SK-N-SH (cell line): Measurements from ENCODE around the gene LOXL4. TPM values are rescaled to one million over a fixed set of nuclear protein-coding genes. Genes with fewer than 3 reads are reported as not detected.

Experiments
- CTCF ChIA-PET: fragments of 300-600, 350-600 bp; formaldehyde crosslinking; extraction: SDS; loops from one replicate; lab custom pipeline; 2021; lab: Yijun Ruan, JAX
- POLR2A ChIA-PET: fragments of 350-600 bp; sonication (Branson Sonifier 250); formaldehyde crosslinking; extraction: SDS; loops from one replicate; lab custom pipeline; 2020; ENCODE audit warnings: antibody characterized with exemption, inconsistent platforms; lab: Yijun Ruan, JAX
- DNase-seq: peaks from one replicate; pipeline ENCODE4 v3.0.0; 2012
- H2AFZ ChIP-seq: fragments of 200-600 bp; sonication (generic); 2 replicates; pipeline ENCODE4 v1.8.1; 2016; ENCODE audit warnings: antibody characterized with exemption, mild to moderate bottlenecking, low read depth
- H3F3A ChIP-seq: fragments of 200-600 bp; sonication (generic); replicated peaks from 2 replicates; pipeline ENCODE3; 2016; ENCODE audit warnings: antibody characterized with exemption, mild to moderate bottlenecking; ENCODE audit not compliant: insufficient read depth
- H3K27ac ChIP-seq, 2 experiments: fragments of 200-500 bp in 1 of 2; fragments of 200-600 bp in 1 of 2; sonication (Bioruptor generic) in 1 of 2; sonication (generic), shearing (Covaris generic) in 1 of 2; 2 replicates each; pipeline versions ENCODE4 v1.5.1 to v1.6.1; 2014 to 2016; ENCODE audit warnings: low read depth in 2 of 2, inconsistent platforms in 1 of 2, low read length in 1 of 2, mild to moderate bottlenecking in 1 of 2, mixed read lengths in 1 of 2
- H3K27me3 ChIP-seq: fragments of 200-600 bp; sonication (generic), shearing (Covaris generic); 2 replicates; pipeline ENCODE4 v1.6.1; 2016; ENCODE audit warnings: mixed run types; ENCODE audit not compliant: insufficient read depth
- H3K36me3 ChIP-seq, 2 experiments: fragments of 200-500 bp in 1 of 2; fragments of 200-600 bp in 1 of 2; sonication (Bioruptor generic) in 1 of 2; sonication (generic) in 1 of 2; replicated peaks in 1 of 2; 2 replicates each; pipeline versions ENCODE3 to v1.5.1; 2014 to 2016; ENCODE audit warnings: low read length in 1 of 2, mild to moderate bottlenecking in 1 of 2; ENCODE audit not compliant: insufficient read depth in 2 of 2, control insufficient read depth in 1 of 2
- H3K4me1 ChIP-seq, 2 experiments: fragments of 200-500 bp in 1 of 2; fragments of 200-600 bp in 1 of 2; sonication (Bioruptor generic) in 1 of 2; sonication (generic), shearing (Covaris generic) in 1 of 2; 2 replicates each; pipeline versions ENCODE4 v1.5.1 to v1.6.1; 2014 to 2016; ENCODE audit warnings: low read depth in 1 of 2, low read length in 1 of 2, mixed run types in 1 of 2; ENCODE audit not compliant: insufficient read depth in 2 of 2, control insufficient read depth in 1 of 2
- H3K4me2 ChIP-seq: fragments of 200-600 bp; sonication (generic), shearing (Covaris generic); 2 replicates; pipeline ENCODE4 v1.6.1; 2017; ENCODE audit warnings: mixed run types
- H3K4me3 ChIP-seq, 2 experiments: fragments of 200-500 bp in 1 of 2; fragments of 200-600 bp in 1 of 2; sonication (Bioruptor generic) in 1 of 2; sonication (generic), shearing (Covaris generic) in 1 of 2; 2 replicates each; pipeline versions ENCODE4 v1.5.1 to v1.8.1; 2014 to 2016; ENCODE audit warnings: low read depth in 2 of 2, inconsistent platforms in 1 of 2, low read length in 1 of 2, mild to moderate bottlenecking in 1 of 2, mixed read lengths in 1 of 2, moderate library complexity in 1 of 2
- H3K79me2 ChIP-seq: fragments of 200-600 bp; sonication (generic); 2 replicates; pipeline ENCODE4 v1.8.1; 2017; ENCODE audit warnings: mild to moderate bottlenecking; ENCODE audit not compliant: insufficient read depth
- H3K9ac ChIP-seq: fragments of 200-600 bp; sonication (generic); 2 replicates; pipeline ENCODE4 v1.6.1; 2017; ENCODE audit warnings: mixed run types
- H3K9me2 ChIP-seq: fragments of 200-600 bp; sonication (generic); 2 replicates; pipeline ENCODE4 v1.6.1; 2017; ENCODE audit warnings: mixed run types
- H3K9me3 ChIP-seq: fragments of 200-600 bp; sonication (generic); 2 replicates; pipeline ENCODE4 v1.6.1; 2017; ENCODE audit warnings: mixed run types, mild to moderate bottlenecking, moderate library complexity
- H4K20me1 ChIP-seq: fragments of 200-600 bp; sonication (generic); 2 replicates; pipeline ENCODE4 v1.6.1; 2017; ENCODE audit warnings: mild to moderate bottlenecking, mixed run types; ENCODE audit not compliant: insufficient read depth
- ELF1 ChIP-seq: IDR thresholded peaks from 2 replicates; pipeline ENCODE4 v1.4.0; 2012
- EP300 ChIP-seq, 2 experiments: IDR thresholded peaks; 2 replicates each; pipeline versions ENCODE4 v1.4.0 to v1.6.1; 2012; ENCODE audit warnings: borderline replicate concordance in 1 of 2, low read depth in 1 of 2, low read length in 1 of 2
- GATA2 ChIP-seq: sonication (generic); formaldehyde crosslinking; IDR thresholded peaks from 2 replicates; pipeline ENCODE4 v1.5.0; 2020; ENCODE audit warnings: mild to moderate bottlenecking, missing genetic modification reagents
- JUND ChIP-seq: IDR thresholded peaks from 2 replicates; pipeline ENCODE4 v1.4.0; 2012
- POLR2AphosphoS5 ChIP-seq: IDR thresholded peaks from 2 replicates; pipeline ENCODE4 v1.6.1; 2012; ENCODE audit warnings: low read depth, low read length
- RCOR1 ChIP-seq: fragments of 150-350 bp; IDR thresholded peaks from 2 replicates; pipeline ENCODE4 v1.6.1; 2017; ENCODE audit warnings: antibody characterized with exemption, low read length
- RXRA ChIP-seq: IDR thresholded peaks from 2 replicates; pipeline ENCODE4 v1.4.0; 2012; ENCODE audit warnings: low read depth, mild to moderate bottlenecking, borderline replicate concordance
- SMC3 ChIP-seq: IDR thresholded peaks from 2 replicates; pipeline ENCODE4 v1.6.1; 2012; ENCODE audit warnings: low read depth, low read length, improper control_type of control experiment
- TAF1 ChIP-seq: IDR thresholded peaks from 2 replicates; pipeline ENCODE4 v1.6.1; 2012; ENCODE audit warnings: low read depth, mild to moderate bottlenecking, low read length, moderate library complexity, borderline replicate concordance
- YY1 ChIP-seq: IDR thresholded peaks from 2 replicates; pipeline ENCODE4 v1.4.0; 2012; ENCODE audit warnings: low read depth, mild to moderate bottlenecking
- WGBS: methylation state at CpG from one replicate; pipeline ENCODE4 v1.1.6; 2017; ENCODE audit warnings: low lambda C conversion rate; 5-methylcytosine and 5-hydroxymethylcytosine counted together
- polyA plus RNA-seq, 3 experiments: library from polyadenylated mRNA; depleted of rRNA; stranded (reverse); fragments of >200 nt; gene quantifications; 2 replicates each; pipeline ENCODE4 v1.2.3, GENCODE V29; 2012
- TF ChIP-seq, protein P1 (sequence below): IDR thresholded peaks from 2 replicates; pipeline ENCODE4 v1.4.0; 2012; ENCODE audit warnings: low read depth, borderline replicate concordance
- TF ChIP-seq, protein P2 (sequence below): fragments of 200-600 bp; sonication (generic); IDR thresholded peaks from 2 replicates; pipeline ENCODE4 v1.6.1; 2017; ENCODE audit warnings: antibody characterized with exemption, mild to moderate bottlenecking, moderate library complexity
- TF ChIP-seq, protein P3 (sequence below): fragments of 150-350 bp; IDR thresholded peaks from 2 replicates; pipeline ENCODE4 v1.6.1; 2016; ENCODE audit warnings: mild to moderate bottlenecking, low read depth, low read length
- TF ChIP-seq, protein P4 (sequence below): IDR thresholded peaks from 2 replicates; pipeline ENCODE4; 2012
- TF ChIP-seq, protein P5 (sequence below): fragments of 150-350 bp; IDR thresholded peaks from 2 replicates; pipeline ENCODE4 v1.6.1; 2017; ENCODE audit warnings: antibody characterized with exemption, low read length, low read depth, borderline replicate concordance
- TF ChIP-seq, protein P6 (sequence below): IDR thresholded peaks from 2 replicates; pipeline ENCODE4 v1.4.0; 2012; ENCODE audit warnings: low read depth

Gene LOXL4
- polyA plus RNA-seq, 1 of the 3 experiments (the other 2 are of a cell fraction), result 1.7 TPM

DNA sequence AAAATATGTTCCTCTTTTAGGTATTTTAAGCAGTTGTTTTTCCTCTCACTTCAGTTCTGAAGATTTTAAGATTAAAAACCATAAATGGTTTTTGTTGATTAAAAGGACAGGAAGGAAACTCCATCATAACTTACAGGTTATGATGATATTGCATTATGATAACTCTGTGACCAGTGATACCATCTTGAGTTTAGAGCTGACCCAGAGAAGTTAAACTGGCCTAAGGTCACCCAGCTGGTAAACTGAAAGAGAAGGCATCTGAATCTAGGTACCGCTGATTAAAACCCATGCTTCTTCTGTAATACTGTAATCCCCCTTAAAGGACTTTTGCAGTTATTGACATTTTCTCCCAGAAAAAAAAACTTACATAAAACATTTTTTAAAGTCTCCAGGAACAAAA is 29.6 kb downstream of the LOXL4 start:
- no peak overlapping the region for H3K9ac ChIP-seq
- no peaks in the 10 kb centered on the region for H3K9me3 ChIP-seq
- no peak overlapping the region for H3K4me2 ChIP-seq
- CTCF ChIA-PET, result interaction anchor here (1.2 to 2.3 kb wide), 2 partner anchors 8 to 71 kb away, joined by 3 to 13 read pairs; no protein-coding TSS in a partner anchor
- no peaks in the 10 kb centered on the region for H3K79me2 ChIP-seq
- H3F3A ChIP-seq, result peaks cover 4% of the 10 kb centered on the region
- H3K27me3 ChIP-seq, result no peaks in the 10 kb centered on the region
- TF ChIP-seq, protein P1, sequence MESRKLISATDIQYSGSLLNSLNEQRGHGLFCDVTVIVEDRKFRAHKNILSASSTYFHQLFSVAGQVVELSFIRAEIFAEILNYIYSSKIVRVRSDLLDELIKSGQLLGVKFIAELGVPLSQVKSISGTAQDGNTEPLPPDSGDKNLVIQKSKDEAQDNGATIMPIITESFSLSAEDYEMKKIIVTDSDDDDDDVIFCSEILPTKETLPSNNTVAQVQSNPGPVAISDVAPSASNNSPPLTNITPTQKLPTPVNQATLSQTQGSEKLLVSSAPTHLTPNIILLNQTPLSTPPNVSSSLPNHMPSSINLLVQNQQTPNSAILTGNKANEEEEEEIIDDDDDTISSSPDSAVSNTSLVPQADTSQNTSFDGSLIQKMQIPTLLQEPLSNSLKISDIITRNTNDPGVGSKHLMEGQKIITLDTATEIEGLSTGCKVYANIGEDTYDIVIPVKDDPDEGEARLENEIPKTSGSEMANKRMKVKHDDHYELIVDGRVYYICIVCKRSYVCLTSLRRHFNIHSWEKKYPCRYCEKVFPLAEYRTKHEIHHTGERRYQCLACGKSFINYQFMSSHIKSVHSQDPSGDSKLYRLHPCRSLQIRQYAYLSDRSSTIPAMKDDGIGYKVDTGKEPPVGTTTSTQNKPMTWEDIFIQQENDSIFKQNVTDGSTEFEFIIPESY, result no peak
- TF ChIP-seq, protein P2, sequence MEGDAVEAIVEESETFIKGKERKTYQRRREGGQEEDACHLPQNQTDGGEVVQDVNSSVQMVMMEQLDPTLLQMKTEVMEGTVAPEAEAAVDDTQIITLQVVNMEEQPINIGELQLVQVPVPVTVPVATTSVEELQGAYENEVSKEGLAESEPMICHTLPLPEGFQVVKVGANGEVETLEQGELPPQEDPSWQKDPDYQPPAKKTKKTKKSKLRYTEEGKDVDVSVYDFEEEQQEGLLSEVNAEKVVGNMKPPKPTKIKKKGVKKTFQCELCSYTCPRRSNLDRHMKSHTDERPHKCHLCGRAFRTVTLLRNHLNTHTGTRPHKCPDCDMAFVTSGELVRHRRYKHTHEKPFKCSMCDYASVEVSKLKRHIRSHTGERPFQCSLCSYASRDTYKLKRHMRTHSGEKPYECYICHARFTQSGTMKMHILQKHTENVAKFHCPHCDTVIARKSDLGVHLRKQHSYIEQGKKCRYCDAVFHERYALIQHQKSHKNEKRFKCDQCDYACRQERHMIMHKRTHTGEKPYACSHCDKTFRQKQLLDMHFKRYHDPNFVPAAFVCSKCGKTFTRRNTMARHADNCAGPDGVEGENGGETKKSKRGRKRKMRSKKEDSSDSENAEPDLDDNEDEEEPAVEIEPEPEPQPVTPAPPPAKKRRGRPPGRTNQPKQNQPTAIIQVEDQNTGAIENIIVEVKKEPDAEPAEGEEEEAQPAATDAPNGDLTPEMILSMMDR, result no peak
- TF ChIP-seq, protein P3, sequence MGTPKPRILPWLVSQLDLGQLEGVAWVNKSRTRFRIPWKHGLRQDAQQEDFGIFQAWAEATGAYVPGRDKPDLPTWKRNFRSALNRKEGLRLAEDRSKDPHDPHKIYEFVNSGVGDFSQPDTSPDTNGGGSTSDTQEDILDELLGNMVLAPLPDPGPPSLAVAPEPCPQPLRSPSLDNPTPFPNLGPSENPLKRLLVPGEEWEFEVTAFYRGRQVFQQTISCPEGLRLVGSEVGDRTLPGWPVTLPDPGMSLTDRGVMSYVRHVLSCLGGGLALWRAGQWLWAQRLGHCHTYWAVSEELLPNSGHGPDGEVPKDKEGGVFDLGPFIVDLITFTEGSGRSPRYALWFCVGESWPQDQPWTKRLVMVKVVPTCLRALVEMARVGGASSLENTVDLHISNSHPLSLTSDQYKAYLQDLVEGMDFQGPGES, result no peak
- TF ChIP-seq RCOR1 (no peak), YY1 (no peak), GATA2 (no peak), ELF1 (no peak), JUND (no peak), SMC3 (no peak), TAF1 (no peak), RXRA (no peak), POLR2AphosphoS5 (no peak), EP300 (IDR thresholded peaks at IDR 0.05; ENCODE audit: borderline replicate concordance in 1 of 2, low read depth in 1 of 2, low read length in 1 of 2) (no peak)
- TF ChIP-seq, protein P4, sequence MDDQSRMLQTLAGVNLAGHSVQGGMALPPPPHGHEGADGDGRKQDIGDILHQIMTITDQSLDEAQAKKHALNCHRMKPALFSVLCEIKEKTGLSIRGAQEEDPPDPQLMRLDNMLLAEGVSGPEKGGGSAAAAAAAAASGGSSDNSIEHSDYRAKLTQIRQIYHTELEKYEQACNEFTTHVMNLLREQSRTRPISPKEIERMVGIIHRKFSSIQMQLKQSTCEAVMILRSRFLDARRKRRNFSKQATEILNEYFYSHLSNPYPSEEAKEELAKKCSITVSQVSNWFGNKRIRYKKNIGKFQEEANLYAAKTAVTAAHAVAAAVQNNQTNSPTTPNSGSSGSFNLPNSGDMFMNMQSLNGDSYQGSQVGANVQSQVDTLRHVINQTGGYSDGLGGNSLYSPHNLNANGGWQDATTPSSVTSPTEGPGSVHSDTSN, result no peak
- TF ChIP-seq, protein P5, sequence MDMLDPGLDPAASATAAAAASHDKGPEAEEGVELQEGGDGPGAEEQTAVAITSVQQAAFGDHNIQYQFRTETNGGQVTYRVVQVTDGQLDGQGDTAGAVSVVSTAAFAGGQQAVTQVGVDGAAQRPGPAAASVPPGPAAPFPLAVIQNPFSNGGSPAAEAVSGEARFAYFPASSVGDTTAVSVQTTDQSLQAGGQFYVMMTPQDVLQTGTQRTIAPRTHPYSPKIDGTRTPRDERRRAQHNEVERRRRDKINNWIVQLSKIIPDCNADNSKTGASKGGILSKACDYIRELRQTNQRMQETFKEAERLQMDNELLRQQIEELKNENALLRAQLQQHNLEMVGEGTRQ, result no peak
- TF ChIP-seq, protein P6, sequence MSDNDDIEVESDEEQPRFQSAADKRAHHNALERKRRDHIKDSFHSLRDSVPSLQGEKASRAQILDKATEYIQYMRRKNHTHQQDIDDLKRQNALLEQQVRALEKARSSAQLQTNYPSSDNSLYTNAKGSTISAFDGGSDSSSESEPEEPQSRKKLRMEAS, result no peak
- H3K4me1 ChIP-seq, result 0 out of 4 replicates have a peak, but pooled peaks cover 0 to 6% of the 10 kb centered on the region in 2 experiments
- no peaks in the 10 kb centered on the region for H3K9me2 ChIP-seq
- H3K4me3 ChIP-seq, result no peak overlapping the region
- H3K27ac ChIP-seq, result no peak overlapping the region
- peaks cover 38 to 59% of the 10 kb centered on the region in 2 experiments for H3K36me3 ChIP-seq
- H4K20me1 ChIP-seq, result no peaks in the 10 kb centered on the region
- 90% methylated on average over 1 of the region's 1 CpG for WGBS
- H2AFZ ChIP-seq, result no peak overlapping the region
- POLR2A ChIA-PET, result no interaction called here
- no peak for DNase-seq
